GM03348 (cell line): ENCODE results near the gene IL7R.
A peak's percentile ranks its signal among the peaks of the same experiment; 100 is the strongest.
"Not testable (repeated sequence)": the region's sequence is repeated elsewhere in the genome, so short reads cannot be mapped to it uniquely, and the experiment has no call there.

Source experiments
- DNase-seq: peaks from one replicate; pipeline ENCODE4 v3.0.0; 2012; ENCODE audit warnings: low spot score

The IL7R gene

GRCh38 chr5:35838370-35839042 lies 18.2 kb upstream of the IL7R start:
- DNase-seq = no peak

GRCh38 chr5:35842856-35843255 lies 13.8 kb upstream of the IL7R start:
- no peak for DNase-seq

- not testable (repeated sequence) for DNase-seq
Measured at GRCh38 chr5:35845508-35845907, 11.2 kb upstream of the IL7R start.

DNA sequence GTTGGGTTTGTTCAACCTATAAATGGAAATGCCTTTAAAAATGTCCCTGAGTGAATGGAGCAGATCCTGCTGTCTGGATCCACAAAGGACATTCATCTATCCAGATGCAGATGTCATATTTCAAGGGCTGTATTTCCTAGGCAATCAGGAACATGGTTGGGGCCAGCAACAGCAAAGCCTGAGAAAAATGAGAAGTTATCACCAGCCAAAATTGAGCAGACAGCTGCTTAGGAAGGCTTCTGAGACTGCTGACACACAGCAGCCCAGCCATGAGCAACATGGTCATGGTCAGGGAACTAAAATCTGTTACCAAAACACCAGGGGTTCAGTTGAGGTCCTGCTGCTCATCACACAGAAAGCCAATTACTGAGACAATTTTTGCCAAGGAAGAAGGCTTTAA lies 9.2 kb upstream of the IL7R start:
- no peak for DNase-seq

DNA sequence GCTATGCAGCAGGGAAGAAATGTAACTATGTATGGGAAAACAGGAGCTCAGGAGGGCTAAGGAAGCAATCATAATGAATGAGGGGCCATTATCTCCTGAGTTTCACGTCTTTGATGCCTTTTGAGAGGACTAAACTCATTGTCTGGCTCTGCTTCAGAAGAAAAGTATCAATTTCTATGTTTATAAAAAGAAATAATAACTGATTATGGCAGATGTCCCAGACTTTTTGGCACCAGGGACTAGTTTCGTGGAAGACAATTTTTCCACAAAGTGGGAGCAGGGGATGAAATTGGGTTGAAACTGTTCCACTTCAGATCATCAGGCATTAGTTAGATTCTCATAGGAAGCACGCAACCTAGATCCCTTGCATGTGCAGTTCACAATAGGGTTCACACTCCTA lies 8.7 kb upstream of the IL7R start:
- DNase-seq = no peak

DNA sequence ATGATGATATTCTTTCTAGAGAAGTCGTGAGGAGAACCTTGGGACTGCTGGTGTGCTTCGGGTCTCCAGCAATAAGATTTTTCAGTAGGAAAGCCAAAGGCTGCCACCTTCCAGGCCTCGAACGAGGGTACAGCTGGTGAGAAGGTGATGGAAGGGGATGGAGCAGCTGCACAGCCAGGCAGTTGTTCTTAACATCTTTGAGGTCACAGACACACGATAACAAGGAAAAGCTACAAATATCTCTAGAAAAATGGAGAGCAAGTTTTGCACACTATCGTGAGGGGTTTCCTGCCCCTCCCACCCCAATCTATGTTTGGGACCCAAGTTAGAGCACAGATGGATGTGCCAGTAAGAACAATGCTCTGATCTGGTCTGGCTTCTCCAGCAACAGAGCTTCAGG lies 6.8 kb upstream of the IL7R start:
- DNase-seq = no peak

DNA sequence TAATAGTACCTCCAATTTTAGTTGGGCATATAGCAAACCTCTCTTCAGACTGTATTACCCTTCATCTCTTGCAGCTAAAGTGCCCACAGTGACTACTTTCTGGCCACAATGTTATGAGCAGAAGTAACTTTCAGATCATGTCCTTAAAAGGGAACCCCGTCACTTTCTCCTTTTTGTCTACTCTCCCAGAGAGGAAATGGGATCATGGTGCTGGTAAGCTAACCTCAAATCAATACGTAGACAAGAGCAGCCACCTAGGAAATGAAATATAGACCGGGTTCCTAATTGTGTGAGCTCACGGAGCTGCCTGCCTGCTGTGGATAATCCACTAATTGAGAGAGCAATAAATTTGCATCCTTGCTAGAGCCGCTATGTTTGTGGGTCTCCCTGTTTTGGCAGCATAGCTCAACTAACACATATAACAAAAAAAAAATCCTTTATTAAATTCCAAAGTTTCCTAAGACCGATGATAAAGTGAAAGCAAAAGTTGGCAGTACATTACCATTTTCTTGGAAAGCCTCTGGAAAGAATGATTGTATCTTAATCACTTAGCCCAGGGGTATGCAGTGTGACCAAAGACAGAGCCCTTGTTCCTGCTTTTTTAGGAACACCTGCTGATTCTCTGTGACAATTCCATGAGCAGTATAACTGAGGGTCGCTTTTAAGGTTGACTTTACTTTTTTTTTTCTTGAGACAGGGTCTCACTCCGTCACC lies 5.6 kb upstream of the IL7R start:
- no peak for DNase-seq

DNA sequence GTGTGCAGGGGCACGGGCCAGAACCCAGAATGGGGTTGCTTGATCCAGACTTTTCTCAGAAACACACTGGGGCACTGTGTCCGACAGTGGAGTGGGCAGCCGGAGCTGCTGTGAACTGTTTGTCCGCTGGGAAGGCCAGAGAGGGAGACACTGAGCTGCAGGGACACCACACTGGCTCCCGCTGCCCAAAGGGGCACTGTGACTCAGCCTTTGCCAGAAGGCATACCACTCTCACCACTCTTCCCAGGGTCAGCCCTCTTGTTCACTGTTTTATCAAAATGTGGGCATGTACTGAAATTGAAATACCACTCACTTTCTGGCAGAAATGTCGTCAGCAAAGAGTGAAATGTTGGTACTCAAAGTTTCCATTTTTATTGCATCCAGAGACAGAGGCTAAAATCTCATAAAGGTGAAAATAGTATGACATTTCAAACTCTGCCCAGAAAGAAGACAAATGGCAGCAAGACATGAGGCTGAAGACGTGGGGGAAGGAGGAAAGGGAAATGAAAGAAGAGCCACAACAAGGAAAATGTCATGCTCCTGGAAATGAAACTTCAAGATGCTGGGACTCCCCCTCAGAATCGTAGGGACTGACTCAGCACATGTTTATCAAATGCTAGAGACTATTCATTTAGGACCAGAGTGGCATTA lies 4.5 kb upstream of the IL7R start:
- DNase-seq = no peak

DNA sequence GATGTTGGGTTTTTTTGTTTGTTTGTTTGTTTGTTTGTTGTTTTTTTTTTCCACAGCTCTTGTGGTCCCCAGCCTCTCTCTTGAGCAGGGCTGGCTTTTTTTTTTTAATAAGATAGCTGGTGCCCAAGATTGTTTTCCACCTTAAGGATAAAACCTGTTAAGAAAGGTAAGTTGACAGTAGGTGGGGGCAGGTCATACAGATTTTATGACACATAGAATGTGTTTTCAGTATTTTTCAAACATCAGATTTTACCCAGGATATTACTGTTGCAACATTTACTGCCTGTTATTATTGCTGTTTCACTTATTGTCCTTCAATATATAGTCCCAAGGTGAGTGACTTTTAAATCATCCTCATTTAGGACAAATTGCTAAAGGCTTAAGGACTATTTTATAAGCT lies 3.9 kb upstream of the IL7R start:
- DNase-seq = no peak

DNA sequence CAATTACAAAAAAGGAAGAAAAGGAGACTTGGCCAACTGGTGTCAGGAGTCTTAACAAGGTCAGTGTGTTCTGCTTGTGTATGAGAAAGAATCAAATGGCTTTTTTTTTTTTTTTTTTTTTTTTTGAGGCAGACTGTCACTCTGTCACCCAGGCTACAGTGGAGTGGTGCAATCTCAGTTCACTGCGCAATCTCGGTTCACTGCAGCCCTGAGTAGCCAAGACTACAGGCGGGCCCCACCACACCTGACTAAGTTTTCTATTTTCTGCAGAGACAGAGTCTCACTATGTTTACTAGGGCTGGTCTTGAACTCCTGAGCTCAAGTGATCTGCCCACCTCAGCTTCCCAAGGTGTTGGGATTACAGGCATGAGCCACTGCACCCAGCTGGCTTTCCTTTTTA lies 3.1 kb upstream of the IL7R start:
- DNase-seq = no peak

GRCh38 chr5:35854248-35854647 lies 2.4 kb upstream of the IL7R start:
- no peak for DNase-seq

DNA sequence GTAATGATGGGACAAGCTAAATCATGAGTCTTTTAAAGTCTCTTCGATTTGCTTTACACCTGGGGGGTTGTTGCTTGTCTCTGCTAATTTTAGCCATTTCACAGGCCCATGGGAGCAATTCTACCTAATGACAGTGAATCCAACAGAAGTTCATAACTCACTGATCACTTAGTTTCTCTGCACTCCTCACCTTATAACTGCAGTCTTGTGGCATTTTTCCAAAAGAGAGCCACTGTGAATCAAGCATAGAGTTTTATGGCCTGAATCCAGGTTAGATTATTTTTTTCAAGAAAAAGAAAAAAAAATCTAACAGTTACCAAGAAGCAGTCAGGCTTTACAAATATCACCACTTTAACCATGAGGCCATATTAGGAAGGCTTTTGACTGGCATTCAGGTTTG lies 1.5 kb upstream of the IL7R start:
- no peak for DNase-seq

DNA sequence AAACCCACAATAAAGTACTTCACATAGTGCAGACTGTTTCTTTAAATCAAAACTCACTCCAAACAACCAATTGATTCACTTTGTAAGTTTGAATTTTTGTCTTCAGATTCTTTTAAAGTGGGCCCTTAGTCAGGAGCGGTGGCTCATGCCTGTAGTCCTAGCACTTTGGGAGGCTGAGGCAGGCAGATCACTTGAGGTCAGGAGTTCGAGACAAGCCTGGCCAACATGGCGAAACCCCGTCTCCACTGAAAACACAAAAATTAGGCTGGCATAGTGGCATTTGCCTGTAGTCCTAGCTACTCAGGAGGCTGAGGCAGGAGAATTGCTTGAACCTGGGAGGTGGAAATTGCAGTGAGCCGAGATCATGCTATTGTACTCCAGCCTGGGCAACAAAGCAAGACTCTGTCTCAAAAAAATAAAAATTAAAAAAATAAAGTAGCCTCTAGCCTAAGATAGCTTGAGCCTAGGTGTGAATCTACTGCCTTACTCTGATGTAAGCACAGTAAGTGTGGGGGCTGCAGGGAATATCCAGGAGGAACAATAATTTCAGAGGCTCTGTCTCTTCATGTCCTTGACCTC lies 416 bp upstream of the IL7R start:
- not testable (repeated sequence) for DNase-seq

GRCh38 chr5:35857606-35858205 lies 1.0 kb downstream of the IL7R start:
- peak; percentile 46 for DNase-seq

GRCh38 chr5:35859101-35859661 lies 2.5 kb downstream of the IL7R start:
- DNase-seq = no peak

- no peak for DNase-seq
Measured at GRCh38 chr5:35860686-35861085, 4.0 kb downstream of the IL7R start.

- DNase-seq = no peak
Measured at GRCh38 chr5:35861718-35862117, 5.0 kb downstream of the IL7R start.

DNA sequence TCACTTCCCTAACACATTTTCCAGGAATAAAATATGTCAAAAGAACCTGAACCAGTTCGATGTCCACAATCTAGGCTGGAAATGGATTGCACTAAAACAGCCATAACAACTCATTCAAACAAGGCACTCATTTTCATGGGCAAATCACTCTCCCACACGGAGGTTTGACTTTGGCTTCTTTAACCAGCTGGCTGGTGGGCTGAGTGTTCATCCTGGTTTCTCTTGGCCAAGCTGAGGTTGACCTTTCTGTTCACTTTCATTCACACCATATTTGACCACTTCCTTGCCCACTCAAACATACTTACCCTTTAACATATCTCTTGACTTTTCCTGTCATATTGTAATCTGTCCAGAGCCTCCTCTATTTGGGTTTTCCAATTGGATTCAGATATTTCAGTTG lies 5.4 kb downstream of the IL7R start:
- no peak for DNase-seq

DNA sequence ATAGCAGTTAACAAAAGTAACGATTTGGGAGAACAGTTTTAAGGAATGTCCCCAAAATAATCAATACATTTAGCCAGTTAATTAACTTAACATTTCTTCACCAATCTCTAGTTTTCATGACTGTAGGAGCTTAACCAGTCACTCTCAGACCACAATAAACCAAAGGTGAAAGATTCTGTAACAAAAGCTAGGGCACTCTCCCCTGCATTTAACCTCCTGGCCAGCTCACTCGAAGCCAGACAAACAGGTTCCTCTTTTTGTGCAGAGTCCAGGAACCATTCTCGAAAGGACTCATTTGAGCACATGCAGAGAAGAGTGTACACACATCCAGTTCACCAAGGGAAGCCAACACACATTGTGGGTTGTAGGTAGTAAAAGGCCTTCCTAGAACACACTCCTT lies 6.5 kb downstream of the IL7R start:
- DNase-seq = no peak

- no peak for DNase-seq
Measured at GRCh38 chr5:35867998-35868397, 11.3 kb downstream of the IL7R start.

DNA sequence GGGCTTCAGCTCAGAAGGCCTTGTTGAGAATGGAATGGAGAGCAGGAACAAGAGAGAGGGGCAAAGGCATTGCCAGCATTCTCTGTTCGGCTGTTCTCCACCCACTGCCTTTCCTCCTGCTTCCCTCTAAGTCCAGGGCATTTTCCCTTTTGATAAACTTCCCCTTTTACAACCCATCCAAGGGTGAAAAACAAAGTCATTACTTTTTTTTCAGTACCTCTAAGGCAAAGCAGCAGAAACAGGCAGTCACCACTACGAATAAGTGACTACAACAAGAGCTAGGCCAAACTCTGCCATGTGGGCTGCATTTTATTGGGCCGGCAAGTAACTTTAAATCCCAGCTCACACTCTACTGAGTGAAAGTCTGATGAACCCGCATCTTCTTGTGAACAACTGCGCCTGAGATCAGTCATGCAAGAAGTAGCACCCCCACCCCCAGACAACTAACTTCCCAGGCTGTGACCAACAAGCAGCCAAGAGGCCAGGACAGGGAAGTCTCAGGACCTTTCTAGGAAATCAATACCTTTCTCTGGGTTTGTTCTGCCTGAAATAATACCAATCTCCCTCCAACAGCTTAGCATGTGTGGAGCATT lies 13.1 kb downstream of the IL7R start:
- no peak for DNase-seq

- DNase-seq = no peak
Measured at GRCh38 chr5:35870605-35871004, 13.9 kb downstream of the IL7R start.
